NCI-H1417 treated with DMSO at 0.1 percent for 48 hours (cell line): ENCODE data around the gene ARPP19.
"Not testable (repeated sequence)": the region's sequence is repeated elsewhere in the genome, so short reads cannot be mapped to it uniquely, and the experiment has no call there.

Experiments
- DNase-seq: peaks from one replicate; lab custom pipeline; 2025; lab: John Stamatoyannopoulos, UW

ARPP19 gene

GRCh38 chr15:52512869-52513268 is 56.0 kb downstream of the ARPP19 start:
- DNase-seq, result not testable (repeated sequence)

- no peak for DNase-seq
These were observed 57.7 kb downstream of the ARPP19 start for GRCh38 chr15:52511084-52511483.

- no peak for DNase-seq
These were observed 59.2 kb downstream of the ARPP19 start for GRCh38 chr15:52509500-52510245.

- DNase-seq, result no peak
These were observed 62.3 kb downstream of the ARPP19 start for GRCh38 chr15:52506549-52506948.

- no peak for DNase-seq
These were observed 63.7 kb downstream of the ARPP19 start for GRCh38 chr15:52505151-52505550.

- DNase-seq, result no peak
These were observed 64.9 kb downstream of the ARPP19 start for GRCh38 chr15:52503788-52504496.

- DNase-seq, result no peak
These were observed 66.2 kb downstream of the ARPP19 start for GRCh38 chr15:52502608-52503007.

- no peak for DNase-seq
These were observed 69.3 kb downstream of the ARPP19 start for GRCh38 chr15:52499506-52499905.

GRCh38 chr15:52498706-52499105 is 70.1 kb downstream of the ARPP19 start:
- DNase-seq, result no peak
